Stomach (tissue), 4 donors: ENCODE measurements around the gene PCSK4.

Experiments used
- EP300 ChIP-seq: sonication (generic); formaldehyde crosslinking; IDR thresholded peaks from one replicate; pipeline ENCODE4 v1.6.1; 2017; ENCODE audit warnings: antibody characterized with exemption
- TF ChIP-seq, protein P1 (sequence below), 7 experiments: fragments of 450-650 bp in 4 of 7; fragments of 200-600 bp in 3 of 7; sonication (generic) in 3 of 7; IDR thresholded peaks; one replicate each; pipeline ENCODE4 v1.5.1; 2016 to 2019; ENCODE audit warnings: antibody characterized with exemption in 7 of 7, control low read depth in 2 of 7, mild to moderate bottlenecking in 1 of 7

GRCh38 chr19:1459479-1459878 is 30.7 kb downstream of the PCSK4 start:
- TF ChIP-seq EP300 = no peak
- TF ChIP-seq, protein P1, sequence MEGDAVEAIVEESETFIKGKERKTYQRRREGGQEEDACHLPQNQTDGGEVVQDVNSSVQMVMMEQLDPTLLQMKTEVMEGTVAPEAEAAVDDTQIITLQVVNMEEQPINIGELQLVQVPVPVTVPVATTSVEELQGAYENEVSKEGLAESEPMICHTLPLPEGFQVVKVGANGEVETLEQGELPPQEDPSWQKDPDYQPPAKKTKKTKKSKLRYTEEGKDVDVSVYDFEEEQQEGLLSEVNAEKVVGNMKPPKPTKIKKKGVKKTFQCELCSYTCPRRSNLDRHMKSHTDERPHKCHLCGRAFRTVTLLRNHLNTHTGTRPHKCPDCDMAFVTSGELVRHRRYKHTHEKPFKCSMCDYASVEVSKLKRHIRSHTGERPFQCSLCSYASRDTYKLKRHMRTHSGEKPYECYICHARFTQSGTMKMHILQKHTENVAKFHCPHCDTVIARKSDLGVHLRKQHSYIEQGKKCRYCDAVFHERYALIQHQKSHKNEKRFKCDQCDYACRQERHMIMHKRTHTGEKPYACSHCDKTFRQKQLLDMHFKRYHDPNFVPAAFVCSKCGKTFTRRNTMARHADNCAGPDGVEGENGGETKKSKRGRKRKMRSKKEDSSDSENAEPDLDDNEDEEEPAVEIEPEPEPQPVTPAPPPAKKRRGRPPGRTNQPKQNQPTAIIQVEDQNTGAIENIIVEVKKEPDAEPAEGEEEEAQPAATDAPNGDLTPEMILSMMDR (IDR thresholded peaks at IDR 0.05) = no peak
